ENCODE results near the gene C20orf202. TPM values are rescaled to one million over a fixed set of nuclear protein-coding genes. Genes with fewer than 3 reads are reported as not detected.
"Not testable (repeated sequence)": the region's sequence is repeated elsewhere in the genome, so short reads cannot be mapped to it uniquely, and the experiment has no call there.

C20orf202 gene
- total RNA-seq, 1 donor = not detected

GRCh38 chr20:1242530-1242929 is 39.3 kb downstream of the C20orf202 start:
- TF ChIP-seq, protein P1, sequence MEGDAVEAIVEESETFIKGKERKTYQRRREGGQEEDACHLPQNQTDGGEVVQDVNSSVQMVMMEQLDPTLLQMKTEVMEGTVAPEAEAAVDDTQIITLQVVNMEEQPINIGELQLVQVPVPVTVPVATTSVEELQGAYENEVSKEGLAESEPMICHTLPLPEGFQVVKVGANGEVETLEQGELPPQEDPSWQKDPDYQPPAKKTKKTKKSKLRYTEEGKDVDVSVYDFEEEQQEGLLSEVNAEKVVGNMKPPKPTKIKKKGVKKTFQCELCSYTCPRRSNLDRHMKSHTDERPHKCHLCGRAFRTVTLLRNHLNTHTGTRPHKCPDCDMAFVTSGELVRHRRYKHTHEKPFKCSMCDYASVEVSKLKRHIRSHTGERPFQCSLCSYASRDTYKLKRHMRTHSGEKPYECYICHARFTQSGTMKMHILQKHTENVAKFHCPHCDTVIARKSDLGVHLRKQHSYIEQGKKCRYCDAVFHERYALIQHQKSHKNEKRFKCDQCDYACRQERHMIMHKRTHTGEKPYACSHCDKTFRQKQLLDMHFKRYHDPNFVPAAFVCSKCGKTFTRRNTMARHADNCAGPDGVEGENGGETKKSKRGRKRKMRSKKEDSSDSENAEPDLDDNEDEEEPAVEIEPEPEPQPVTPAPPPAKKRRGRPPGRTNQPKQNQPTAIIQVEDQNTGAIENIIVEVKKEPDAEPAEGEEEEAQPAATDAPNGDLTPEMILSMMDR (IDR thresholded peaks at IDR 0.05; ENCODE audit: extremely low read depth, low read depth, low read length) = no peak
- peak; percentile 61 for DNase-seq (ENCODE audit: insufficient read length, low spot score, missing footprints)
- no peak overlapping the region for H3K4me3 ChIP-seq (ENCODE audit: insufficient read depth, low read length)
- H3K4me2 ChIP-seq (ENCODE audit: insufficient read depth, low read length) = peak overlapping the region; percentile 14
- H3K4me1 ChIP-seq (ENCODE audit: insufficient read depth, low read length) = peaks cover 7% of the 10 kb centered on the region
- H3K27me3 ChIP-seq (ENCODE audit: insufficient read depth, low read length) = no peaks in the 10 kb centered on the region
- H4K20me1 ChIP-seq (ENCODE audit: insufficient read depth, low read length) = no peaks in the 10 kb centered on the region
- no peaks in the 10 kb centered on the region for H3K9me3 ChIP-seq (ENCODE audit: low read depth, low read length)
- H3K27ac ChIP-seq (ENCODE audit: low read depth, low read length) = no peak overlapping the region
- H3K36me3 ChIP-seq (ENCODE audit: insufficient read depth, low read length) = no peaks in the 10 kb centered on the region
- H3K79me2 ChIP-seq (ENCODE audit: insufficient read depth, low read length) = no peaks in the 10 kb centered on the region
- H2AFZ ChIP-seq (ENCODE audit: low read length) = no peak overlapping the region

DNA sequence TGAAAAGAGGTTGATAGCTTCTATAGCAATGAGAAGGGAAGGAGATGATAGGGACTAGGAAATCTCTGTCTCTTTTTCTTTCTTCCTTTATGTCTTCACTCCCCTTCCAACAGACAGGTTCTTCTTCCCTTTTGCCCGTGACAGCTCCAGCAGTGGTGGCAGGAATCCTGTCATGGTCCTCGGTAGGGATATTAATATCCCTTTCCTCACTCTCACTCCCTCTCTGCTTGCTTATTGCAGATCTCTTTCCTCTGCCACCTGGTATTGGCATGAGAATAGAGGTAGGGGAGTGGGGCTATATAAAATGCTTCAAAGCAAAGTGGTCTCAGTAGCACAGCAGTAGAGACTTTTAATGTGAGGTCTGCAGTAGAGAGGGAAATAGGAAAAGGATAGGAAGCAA is 42.3 kb downstream of the C20orf202 start:
- no peaks in the 10 kb centered on the region for H3K27me3 ChIP-seq (ENCODE audit: insufficient read depth, low read length)
- H3K27ac ChIP-seq (ENCODE audit: low read depth, low read length) = no peak overlapping the region
- no peak overlapping the region for H2AFZ ChIP-seq (ENCODE audit: low read length)
- no peaks in the 10 kb centered on the region for H3K9me3 ChIP-seq (ENCODE audit: low read depth, low read length)
- no peaks in the 10 kb centered on the region for H3K79me2 ChIP-seq (ENCODE audit: insufficient read depth, low read length)
- no peaks in the 10 kb centered on the region for H4K20me1 ChIP-seq (ENCODE audit: insufficient read depth, low read length)
- no peak for DNase-seq (ENCODE audit: insufficient read length, low spot score, missing footprints)
- H3K36me3 ChIP-seq (ENCODE audit: insufficient read depth, low read length) = no peaks in the 10 kb centered on the region
- H3K4me3 ChIP-seq (ENCODE audit: insufficient read depth, low read length) = no peak overlapping the region
- TF ChIP-seq, protein P1 (IDR thresholded peaks at IDR 0.05; ENCODE audit: extremely low read depth, low read depth, low read length) = no peak
- peaks cover 7% of the 10 kb centered on the region for H3K4me1 ChIP-seq (ENCODE audit: insufficient read depth, low read length)
- no peak overlapping the region for H3K4me2 ChIP-seq (ENCODE audit: insufficient read depth, low read length)

DNA sequence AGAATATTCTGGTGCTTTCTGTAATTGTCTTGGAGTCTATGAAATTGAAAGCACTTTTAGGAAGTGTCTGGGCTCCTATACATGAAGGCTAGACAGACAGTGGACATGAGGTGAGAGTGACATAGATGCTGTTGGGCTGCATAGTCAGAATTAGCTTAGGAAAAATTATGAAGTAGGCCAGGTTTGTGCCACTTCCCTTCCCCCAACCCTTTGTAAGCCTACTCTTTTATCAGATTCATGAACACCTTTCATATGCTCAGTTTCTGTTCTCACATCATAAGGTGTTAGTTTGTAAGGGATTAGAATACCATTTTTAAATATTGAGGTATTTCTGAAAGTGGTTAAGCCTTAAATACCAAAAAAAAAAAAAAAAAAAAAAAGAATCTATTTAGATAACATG is 44.4 kb downstream of the C20orf202 start:
- H3K4me2 ChIP-seq (ENCODE audit: insufficient read depth, low read length) = no peak overlapping the region
- H3K27me3 ChIP-seq (ENCODE audit: insufficient read depth, low read length) = peaks cover 9% of the 10 kb centered on the region
- DNase-seq (ENCODE audit: insufficient read length, low spot score, missing footprints) = no peak

GRCh38 chr20:1250282-1250681 is 47.0 kb downstream of the C20orf202 start:
- DNase-seq (ENCODE audit: insufficient read length, low spot score, missing footprints); H3K4me3 ChIP-seq (ENCODE audit: insufficient read depth, low read length); H2AFZ ChIP-seq (ENCODE audit: low read length): not testable (repeated sequence)

More for the DNA sequence above, 44.4 kb downstream of the C20orf202 start:
- no peak overlapping the region for H3K27ac ChIP-seq (ENCODE audit: low read depth, low read length)
- H3K79me2 ChIP-seq (ENCODE audit: insufficient read depth, low read length) = no peaks in the 10 kb centered on the region
- no peaks in the 10 kb centered on the region for H3K4me1 ChIP-seq (ENCODE audit: insufficient read depth, low read length)
- H3K4me3 ChIP-seq (ENCODE audit: insufficient read depth, low read length) = no peak overlapping the region
- TF ChIP-seq, protein P1 (IDR thresholded peaks at IDR 0.05; ENCODE audit: extremely low read depth, low read depth, low read length) = no peak
- no peaks in the 10 kb centered on the region for H3K9me3 ChIP-seq (ENCODE audit: low read depth, low read length)
- H3K36me3 ChIP-seq (ENCODE audit: insufficient read depth, low read length) = no peaks in the 10 kb centered on the region
- no peaks in the 10 kb centered on the region for H4K20me1 ChIP-seq (ENCODE audit: insufficient read depth, low read length)
- no peak overlapping the region for H2AFZ ChIP-seq (ENCODE audit: low read length)

More at GRCh38 chr20:1250282-1250681, 47.0 kb downstream of the C20orf202 start:
- not testable (repeated sequence) for H3K79me2 ChIP-seq (ENCODE audit: insufficient read depth, low read length); H3K9me3 ChIP-seq (ENCODE audit: low read depth, low read length); H3K36me3 ChIP-seq (ENCODE audit: insufficient read depth, low read length); H3K4me2 ChIP-seq (ENCODE audit: insufficient read depth, low read length); H3K27ac ChIP-seq (ENCODE audit: low read depth, low read length); H3K4me1 ChIP-seq (ENCODE audit: insufficient read depth, low read length); H4K20me1 ChIP-seq (ENCODE audit: insufficient read depth, low read length)
- peaks cover 21% of the 10 kb centered on the region for H3K27me3 ChIP-seq (ENCODE audit: insufficient read depth, low read length)

Data from osteoblast (primary cell).